HG03571 (cell line): ENCODE measurements around the gene TUSC7.

Experiments
- ATAC-seq: cut with Tn5 transposase; IDR thresholded peaks from one replicate; pipeline ENCODE4 v1.9.1; 2021; ENCODE audit not compliant: unreplicated experiment

Gene TUSC7

GRCh38 chr3:116709479-116709878, at the start of gene TUSC7:
Gene TUSC7, plus strand, starts transcription at chr3:116709779.
- ATAC-seq: no peak

- no peak for ATAC-seq
Measured at GRCh38 chr3:116661196-116661595, 48.4 kb upstream of the TUSC7 start.

GRCh38 chr3:116663161-116664110, 46.1 kb upstream of the TUSC7 start:
- ATAC-seq: no peak

GRCh38 chr3:116667324-116667723, 42.3 kb upstream of the TUSC7 start:
- no peak for ATAC-seq

GRCh38 chr3:116667791-116668190, 41.8 kb upstream of the TUSC7 start:
- no peak for ATAC-seq

GRCh38 chr3:116669576-116669975, 40.0 kb upstream of the TUSC7 start:
- no peak for ATAC-seq

- no peak for ATAC-seq
Measured at GRCh38 chr3:116671151-116671550, 38.4 kb upstream of the TUSC7 start.

GRCh38 chr3:116678853-116679252, 30.7 kb upstream of the TUSC7 start:
- no peak for ATAC-seq

- no peak for ATAC-seq
Measured at GRCh38 chr3:116691041-116691440, 18.5 kb upstream of the TUSC7 start.

- no peak for ATAC-seq
Measured at GRCh38 chr3:116701070-116701469, 8.5 kb upstream of the TUSC7 start.

- ATAC-seq: no peak
Measured at GRCh38 chr3:116702334-116702733, 7.2 kb upstream of the TUSC7 start.

GRCh38 chr3:116707531-116707930, 2.0 kb upstream of the TUSC7 start:
- no peak for ATAC-seq

GRCh38 chr3:116716490-116716889, 6.9 kb downstream of the TUSC7 start:
- no peak for ATAC-seq

GRCh38 chr3:116717566-116717965, 8.0 kb downstream of the TUSC7 start:
- ATAC-seq: no peak

- ATAC-seq: no peak
Measured at GRCh38 chr3:116728454-116728853, 18.9 kb downstream of the TUSC7 start.

GRCh38 chr3:116734243-116734642, 24.7 kb downstream of the TUSC7 start:
- ATAC-seq: no peak

GRCh38 chr3:116739678-116740077, 30.1 kb downstream of the TUSC7 start:
- no peak for ATAC-seq

GRCh38 chr3:116740293-116740692, 30.7 kb downstream of the TUSC7 start:
- ATAC-seq: no peak

GRCh38 chr3:116741467-116741866, 31.9 kb downstream of the TUSC7 start:
- ATAC-seq: no peak

- no peak for ATAC-seq
Measured at GRCh38 chr3:116743062-116743461, 33.5 kb downstream of the TUSC7 start.

- ATAC-seq: no peak
Measured at GRCh38 chr3:116749388-116749787, 39.8 kb downstream of the TUSC7 start.

GRCh38 chr3:116757315-116757714, 47.7 kb downstream of the TUSC7 start:
- no peak for ATAC-seq

GRCh38 chr3:116759316-116759715, 49.7 kb downstream of the TUSC7 start:
- ATAC-seq: no peak
